ENCODE data around the gene DCLRE1C. TPM values are rescaled to one million over a fixed set of nuclear protein-coding genes. Genes with fewer than 3 reads are reported as not detected.

DCLRE1C gene
- total and polyA plus RNA-seq, 4 donors = 0.93 to 9.9 (median 3.1) TPM

DNA sequence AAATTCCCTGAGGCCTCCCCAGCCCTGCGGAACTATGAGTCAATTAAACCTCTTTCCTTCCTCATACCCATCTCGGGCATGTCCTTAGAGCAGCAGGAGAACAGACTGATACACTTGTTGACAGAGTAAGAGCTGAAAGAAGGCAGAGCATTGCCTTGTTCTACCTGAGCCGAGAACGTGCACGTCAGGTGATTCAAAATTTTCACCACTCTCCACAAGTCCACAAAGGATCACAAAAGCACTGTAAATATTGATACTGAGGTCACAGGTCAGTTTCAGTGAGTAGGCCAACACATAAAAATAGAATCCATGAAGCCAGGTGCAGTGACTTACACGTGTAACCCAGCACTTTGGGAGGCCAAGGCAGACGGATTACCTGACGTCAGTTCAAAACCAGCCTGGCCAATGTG, 27.8 kb downstream of the DCLRE1C start:
- Histone ChIP-seq H3K27ac (ENCODE audit: low read depth in 1 of 2, low read length in 2 of 2) (no peak overlapping the region), H3K9ac (ENCODE audit: low read depth in 1 of 2, low read length in 2 of 2) (no peak overlapping the region), H3K4me3 (ENCODE audit: low read depth in 1 of 3, low read length in 3 of 3) (no peak overlapping the region), H3K36me3 (ENCODE audit: control insufficient read depth in 4 of 4, insufficient read depth in 3 of 4, low read depth in 1 of 4, low read length in 3 of 4) (peaks cover 0 to 23% (median 8%) of the 10 kb centered on the region in 4 donors), H3K9me3 (ENCODE audit: control insufficient read depth in 4 of 4, low read length in 3 of 4) (no peaks in the 10 kb centered on the region), H3K27me3 (ENCODE audit: control insufficient read depth in 4 of 4, insufficient read depth in 4 of 4, low read length in 3 of 4) (no peaks in the 10 kb centered on the region), H3K4me1 (ENCODE audit: control insufficient read depth in 4 of 4, insufficient read depth in 4 of 4, low read length in 3 of 4) (no peaks in the 10 kb centered on the region)
- TF ChIP-seq FOXA1 (IDR thresholded peaks at IDR 0.05) (peak; percentile 58), HNF4A (conservative IDR thresholded peaks at IDR 0.05) (peak in 1 of 2 donors; percentile 46), RXRA (IDR thresholded peaks at IDR 0.05) (peak in 1 of 2 donors; percentile 49), NR2F2 (IDR thresholded peaks at IDR 0.05) (no peak), SP1 (IDR thresholded peaks at IDR 0.05) (no peak), FOXA2 (IDR thresholded peaks at IDR 0.05) (peak; percentile 78), EGR1 (IDR thresholded peaks at IDR 0.05; ENCODE audit: low read depth in 2 of 2) (no peak)
- TF ChIP-seq, protein P1, sequence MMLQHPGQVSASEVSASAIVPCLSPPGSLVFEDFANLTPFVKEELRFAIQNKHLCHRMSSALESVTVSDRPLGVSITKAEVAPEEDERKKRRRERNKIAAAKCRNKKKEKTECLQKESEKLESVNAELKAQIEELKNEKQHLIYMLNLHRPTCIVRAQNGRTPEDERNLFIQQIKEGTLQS (IDR thresholded peaks at IDR 0.05) = no peak
- TF ChIP-seq, protein P2, sequence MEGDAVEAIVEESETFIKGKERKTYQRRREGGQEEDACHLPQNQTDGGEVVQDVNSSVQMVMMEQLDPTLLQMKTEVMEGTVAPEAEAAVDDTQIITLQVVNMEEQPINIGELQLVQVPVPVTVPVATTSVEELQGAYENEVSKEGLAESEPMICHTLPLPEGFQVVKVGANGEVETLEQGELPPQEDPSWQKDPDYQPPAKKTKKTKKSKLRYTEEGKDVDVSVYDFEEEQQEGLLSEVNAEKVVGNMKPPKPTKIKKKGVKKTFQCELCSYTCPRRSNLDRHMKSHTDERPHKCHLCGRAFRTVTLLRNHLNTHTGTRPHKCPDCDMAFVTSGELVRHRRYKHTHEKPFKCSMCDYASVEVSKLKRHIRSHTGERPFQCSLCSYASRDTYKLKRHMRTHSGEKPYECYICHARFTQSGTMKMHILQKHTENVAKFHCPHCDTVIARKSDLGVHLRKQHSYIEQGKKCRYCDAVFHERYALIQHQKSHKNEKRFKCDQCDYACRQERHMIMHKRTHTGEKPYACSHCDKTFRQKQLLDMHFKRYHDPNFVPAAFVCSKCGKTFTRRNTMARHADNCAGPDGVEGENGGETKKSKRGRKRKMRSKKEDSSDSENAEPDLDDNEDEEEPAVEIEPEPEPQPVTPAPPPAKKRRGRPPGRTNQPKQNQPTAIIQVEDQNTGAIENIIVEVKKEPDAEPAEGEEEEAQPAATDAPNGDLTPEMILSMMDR (IDR thresholded peaks at IDR 0.05; ENCODE audit: low read depth, low read length, missing input control) = no peak
- TF ChIP-seq, protein P3, sequence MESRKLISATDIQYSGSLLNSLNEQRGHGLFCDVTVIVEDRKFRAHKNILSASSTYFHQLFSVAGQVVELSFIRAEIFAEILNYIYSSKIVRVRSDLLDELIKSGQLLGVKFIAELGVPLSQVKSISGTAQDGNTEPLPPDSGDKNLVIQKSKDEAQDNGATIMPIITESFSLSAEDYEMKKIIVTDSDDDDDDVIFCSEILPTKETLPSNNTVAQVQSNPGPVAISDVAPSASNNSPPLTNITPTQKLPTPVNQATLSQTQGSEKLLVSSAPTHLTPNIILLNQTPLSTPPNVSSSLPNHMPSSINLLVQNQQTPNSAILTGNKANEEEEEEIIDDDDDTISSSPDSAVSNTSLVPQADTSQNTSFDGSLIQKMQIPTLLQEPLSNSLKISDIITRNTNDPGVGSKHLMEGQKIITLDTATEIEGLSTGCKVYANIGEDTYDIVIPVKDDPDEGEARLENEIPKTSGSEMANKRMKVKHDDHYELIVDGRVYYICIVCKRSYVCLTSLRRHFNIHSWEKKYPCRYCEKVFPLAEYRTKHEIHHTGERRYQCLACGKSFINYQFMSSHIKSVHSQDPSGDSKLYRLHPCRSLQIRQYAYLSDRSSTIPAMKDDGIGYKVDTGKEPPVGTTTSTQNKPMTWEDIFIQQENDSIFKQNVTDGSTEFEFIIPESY (IDR thresholded peaks at IDR 0.05) = no peak
- TF ChIP-seq, protein P4, sequence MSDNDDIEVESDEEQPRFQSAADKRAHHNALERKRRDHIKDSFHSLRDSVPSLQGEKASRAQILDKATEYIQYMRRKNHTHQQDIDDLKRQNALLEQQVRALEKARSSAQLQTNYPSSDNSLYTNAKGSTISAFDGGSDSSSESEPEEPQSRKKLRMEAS (IDR thresholded peaks at IDR 0.05) = no peak
- DNase-seq (ENCODE audit: low spot score) = no peak
- 58% methylated on average over 8 of the region's 8 CpGs for WGBS

DNA sequence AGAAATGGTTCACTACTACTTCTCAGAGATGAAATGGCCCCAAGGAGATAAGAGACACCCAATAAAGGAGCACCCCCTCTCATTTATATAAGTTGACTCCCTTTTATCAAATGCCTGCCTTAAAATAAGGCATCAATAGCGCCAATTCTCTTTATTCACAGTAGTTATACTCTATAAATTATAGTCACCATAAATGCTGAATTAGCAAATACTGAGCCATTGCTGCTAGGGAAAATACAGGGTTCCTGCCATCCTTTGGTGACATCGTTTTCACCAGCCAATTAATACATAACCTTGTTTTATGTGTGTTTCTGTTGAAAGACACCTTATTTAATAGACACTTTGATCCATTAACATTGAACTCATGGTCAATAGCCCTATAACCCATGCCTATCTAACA, 28.6 kb downstream of the DCLRE1C start:
- Histone ChIP-seq H3K9me3 (ENCODE audit: control insufficient read depth in 4 of 4, low read length in 3 of 4) (no peaks in the 10 kb centered on the region), H3K27ac (ENCODE audit: low read depth in 1 of 2, low read length in 2 of 2) (no peak overlapping the region), H3K4me3 (ENCODE audit: low read depth in 1 of 3, low read length in 3 of 3) (no peak overlapping the region), H3K9ac (ENCODE audit: low read depth in 1 of 2, low read length in 2 of 2) (no peak overlapping the region), H3K36me3 (ENCODE audit: control insufficient read depth in 4 of 4, insufficient read depth in 3 of 4, low read depth in 1 of 4, low read length in 3 of 4) (peaks cover 0 to 24% (median 6%) of the 10 kb centered on the region in 4 donors), H3K27me3 (ENCODE audit: control insufficient read depth in 4 of 4, insufficient read depth in 4 of 4, low read length in 3 of 4) (no peaks in the 10 kb centered on the region), H3K4me1 (ENCODE audit: control insufficient read depth in 4 of 4, insufficient read depth in 4 of 4, low read length in 3 of 4) (no peaks in the 10 kb centered on the region)
- 97% methylated on average over 2 of the region's 2 CpGs for WGBS
- no peak for DNase-seq (ENCODE audit: low spot score)
- TF ChIP-seq TAF1 (conservative IDR thresholded peaks at IDR 0.05) (no peak), JUND (IDR thresholded peaks at IDR 0.05) (no peak), NR2F2 (IDR thresholded peaks at IDR 0.05) (no peak), FOXA1 (IDR thresholded peaks at IDR 0.05) (no peak), YY1 (IDR thresholded peaks at IDR 0.05) (no peak), SP1 (IDR thresholded peaks at IDR 0.05) (no peak), HNF4A (conservative IDR thresholded peaks at IDR 0.05) (no peak), REST (IDR thresholded peaks at IDR 0.05) (no peak), GABPA (IDR thresholded peaks at IDR 0.05 in 1 of 2, conservative IDR thresholded peaks at IDR 0.05 in 1 of 2) (no peak), RAD21 (IDR thresholded peaks at IDR 0.05) (no peak), EGR1 (IDR thresholded peaks at IDR 0.05; ENCODE audit: low read depth in 2 of 2) (no peak), FOXA2 (IDR thresholded peaks at IDR 0.05) (no peak), RXRA (IDR thresholded peaks at IDR 0.05) (no peak)
- TF ChIP-seq, protein P1 (IDR thresholded peaks at IDR 0.05) = no peak
- TF ChIP-seq, protein P3 (IDR thresholded peaks at IDR 0.05) = no peak
- TF ChIP-seq, protein P2 (IDR thresholded peaks at IDR 0.05; ENCODE audit: low read depth, low read length, missing input control) = no peak
- TF ChIP-seq, protein P4 (IDR thresholded peaks at IDR 0.05) = no peak
